Measurements from ENCODE around the gene ZNF439. TPM values are rescaled to one million over a fixed set of nuclear protein-coding genes. Genes with fewer than 3 reads are reported as not detected.
A peak's percentile ranks its signal among the peaks of the same experiment; 100 is the strongest.
"Not testable (repeated sequence)": the region's sequence is repeated elsewhere in the genome, so short reads cannot be mapped to it uniquely, and the experiment has no call there.

Gene ZNF439
- total and polyA plus RNA-seq, 2 of the 13 experiments (the other 11 are each of a cell fraction or from before 2014, with no cell fraction given): 2.9 to 4.9 TPM

DNA sequence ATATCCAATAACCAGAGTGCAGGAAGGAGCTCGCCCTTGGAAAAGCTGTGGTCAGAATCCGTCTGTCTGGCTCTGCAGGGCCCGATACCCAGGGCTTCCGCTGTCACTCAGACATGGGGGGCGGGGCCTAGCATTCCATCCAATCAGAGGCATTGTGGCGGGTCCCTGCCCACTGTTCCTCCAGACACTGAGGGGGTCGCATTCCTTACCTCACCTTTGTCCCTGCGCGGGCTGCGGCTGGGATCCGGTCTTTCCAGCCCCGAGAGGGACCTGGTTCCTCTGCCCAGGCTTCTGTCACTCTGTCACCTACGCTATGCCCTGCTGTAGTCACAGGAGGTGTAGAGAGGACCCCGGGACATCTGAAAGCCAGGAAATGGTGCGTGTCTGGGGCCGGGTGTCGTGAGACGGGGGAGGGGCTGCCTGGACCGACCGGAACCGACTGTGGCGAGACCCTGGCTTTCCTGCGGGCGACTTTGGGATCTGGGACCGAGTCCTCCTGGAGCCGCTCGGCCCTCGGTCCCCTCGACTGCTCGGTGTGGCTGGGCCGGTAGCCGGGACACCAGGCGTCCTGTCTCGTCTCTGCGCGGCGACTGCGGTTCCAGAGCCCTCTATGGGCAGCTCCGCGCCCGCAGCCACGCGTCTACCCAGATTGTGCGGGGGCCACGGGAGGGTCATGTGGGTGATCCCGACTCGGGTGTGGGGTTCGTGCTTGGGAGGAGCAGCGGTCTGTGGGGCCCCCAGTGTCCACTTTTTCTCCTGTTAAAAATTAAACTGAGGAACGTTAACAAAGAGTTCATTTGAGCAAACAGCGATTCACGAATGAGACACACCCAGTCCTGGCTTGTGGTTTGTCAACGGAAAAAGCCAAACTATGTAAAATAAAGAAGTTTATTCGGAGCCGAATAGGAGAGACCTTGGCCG lies 39.3 kb downstream of the ZNF439 start, which contains the start of gene ZNF69 (continued):
- 0 out of 2 replicates have a peak, but pooled peaks have one; percentile 18 for TF ChIP-seq TCF7 (IDR thresholded peaks at IDR 0.05; ENCODE audit: low read depth)
- TF ChIP-seq FOSL2 (CRISPR knock-in tag; IDR thresholded peaks at IDR 0.05): peak; percentile 18; the same call in 1 of the 2 replicates
- TF ChIP-seq ZNF552 (CRISPR knock-in tag; IDR thresholded peaks at IDR 0.05; ENCODE audit: borderline replicate concordance): peak; percentile 81; the same call in 1 of the 2 replicates
- peak; percentile 84 for TF ChIP-seq NFKB2 (CRISPR knock-in tag; IDR thresholded peaks at IDR 0.05; ENCODE audit: borderline replicate concordance)

DNA sequence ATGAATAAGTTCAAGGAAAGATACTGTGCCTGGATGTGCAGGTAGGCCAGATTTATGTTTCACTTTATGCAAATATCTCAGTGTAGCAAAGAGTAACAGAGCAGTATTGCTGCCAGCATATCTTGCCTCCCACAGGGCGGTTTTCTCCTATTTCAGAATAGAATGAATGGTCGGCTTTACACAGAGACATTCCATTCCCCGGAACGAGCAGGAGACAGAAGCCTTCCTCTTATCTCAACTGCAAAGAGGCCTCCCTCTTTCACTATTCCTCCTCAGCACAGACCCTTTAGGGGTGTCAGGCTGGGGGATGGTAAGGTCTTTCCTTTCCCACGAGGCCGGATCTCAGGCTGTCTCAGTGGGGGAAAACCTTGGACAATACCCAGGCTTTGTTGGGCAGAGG lies 41.4 kb downstream of the ZNF439 start:
- in situ Hi-C loops (cut with HindIII; ENCODE audit: extremely low pct_ligation_motif_present, low pct_unique_long_range_greater_than_20kb): loop anchor here (5.0 kb wide), 1 partner anchor 97 kb away; no protein-coding TSS in a partner anchor
- 0 out of 2 replicates have a peak, but pooled peaks have one; percentile 21 for TF ChIP-seq ZBTB7B (CRISPR knock-in tag; IDR thresholded peaks at IDR 0.05)
- TF ChIP-seq SAP130 (CRISPR knock-in tag; IDR thresholded peaks at IDR 0.05; ENCODE audit: low read depth): peak; percentile 3; the same call in 1 of the 2 replicates
- peak; percentile 17 for TF ChIP-seq TEAD3 (CRISPR knock-in tag; optimal IDR thresholded peaks at IDR 0.05; ENCODE audit: borderline replicate concordance)
- H3K9me3 ChIP-seq (ENCODE audit: low read length); CTCF ChIA-PET (ENCODE audit: low intra/inter-chr PET ratio, low total read pairs); H2AFZ ChIP-seq (ENCODE audit: low read length); H3K27me3 ChIP-seq (ENCODE audit: control insufficient read depth in 1 of 2, insufficient read depth in 2 of 2, low read length in 2 of 2); BruUV-seq (replicated peaks); ATAC-seq; H3K36me3 ChIP-seq (replicated peaks in 1 of 2; ENCODE audit: control insufficient read depth in 1 of 2, insufficient read depth in 2 of 2, low read length in 2 of 2); H4K20me1 ChIP-seq (ENCODE audit: insufficient read depth, low read length); POLR2A ChIA-PET; FAIRE-seq: not testable (repeated sequence)
- H3K79me2 ChIP-seq (ENCODE audit: insufficient read depth, low read length): peaks cover 39% of the 10 kb centered on the region
- peak overlapping the region; percentile 62 to 80 (median 77); a peak in 4 of 6 replicates for H3K4me3 ChIP-seq (replicated peaks in 1 of 3; ENCODE audit: insufficient read depth in 1 of 3, low read depth in 2 of 3, low read length in 3 of 3)
- intact Hi-C loops (cut with micrococcal nuclease; ENCODE audit: unreplicated experiment): loop anchor here (5.0 kb wide), 1 partner anchor 32 kb away; no protein-coding TSS in a partner anchor
- peak overlapping the region; percentile 94 for H3K27ac ChIP-seq (ENCODE audit: extremely low read length, insufficient read depth, low read length)
- peak overlapping the region; percentile 86 for H3K4me2 ChIP-seq (ENCODE audit: low read depth, low read length)
- WGBS (ENCODE audit: low lambda C conversion rate): 28% methylated on average over 6 of the region's 6 CpGs
- DNase-seq (ENCODE audit: low spot score): peak; percentile 36
- H3K9ac ChIP-seq (ENCODE audit: insufficient read depth, low read depth, low read length): 0 out of 2 replicates have a peak overlapping the region, but pooled peaks have one; percentile 79
- peaks cover 55% of the 10 kb centered on the region for H3K4me1 ChIP-seq (ENCODE audit: insufficient read depth, low read length)
